SK-N-SH treated with all-trans-retinoic acid at 6 μM for 48 hours (cell line): ENCODE results near the gene SUN5.

ENCODE experiments used
- ATAC-seq: fragments of 200-7000 bp; cut with Tn5 transposase; 3 replicates; pipeline ENCODE4 v1.9.1; 2020; ENCODE audit warnings: mild to moderate bottlenecking, moderate library complexity
- CREB5 ChIP-seq: fragments of 250-450 bp; sonication (Bioruptor Pico); IDR thresholded peaks from 2 replicates; pipeline ENCODE4 v1.5.1; 2020; ENCODE audit warnings: low read depth, mild to moderate bottlenecking, moderate library complexity
- CSDC2 ChIP-seq: fragments of 250-450 bp; sonication (Bioruptor Pico); IDR thresholded peaks from 2 replicates; pipeline ENCODE4 v1.5.0; 2020; ENCODE audit warnings: mild to moderate bottlenecking, moderate library complexity
- GLIS3 ChIP-seq: fragments of 250-450 bp; sonication (Bioruptor Pico); IDR thresholded peaks from 2 replicates; pipeline ENCODE4 v1.5.0; 2020; ENCODE audit warnings: mild to moderate bottlenecking, moderate library complexity
- OSR1 ChIP-seq: fragments of 250-450 bp; sonication (Bioruptor Pico); IDR thresholded peaks from 2 replicates; pipeline ENCODE4 v1.8.0; 2022; ENCODE audit warnings: moderate library complexity, mild to moderate bottlenecking, inconsistent platforms
- PATZ1 ChIP-seq: fragments of 250-450 bp; sonication (Bioruptor Pico); IDR thresholded peaks from 2 replicates; pipeline ENCODE4 v1.8.0; 2020; ENCODE audit warnings: mild to moderate bottlenecking, moderate library complexity, borderline replicate concordance
- POU6F1 ChIP-seq: fragments of 250-450 bp; sonication (Bioruptor Pico); IDR thresholded peaks from 2 replicates; pipeline ENCODE4 v1.8.0; 2021; ENCODE audit warnings: low read depth, mild to moderate bottlenecking, moderate library complexity, borderline replicate concordance
- PPARA ChIP-seq: fragments of 250-450 bp; sonication (Bioruptor Pico); IDR thresholded peaks from 2 replicates; pipeline ENCODE4 v1.5.0; 2020; ENCODE audit warnings: mild to moderate bottlenecking, borderline replicate concordance
- TOX ChIP-seq: fragments of 250-450 bp; sonication (Bioruptor Pico); IDR thresholded peaks from 2 replicates; pipeline ENCODE4 v1.8.0; 2021; ENCODE audit warnings: mild to moderate bottlenecking, moderate library complexity, borderline replicate concordance
- ZFP3 ChIP-seq: fragments of 250-450 bp; sonication (Bioruptor Pico); IDR thresholded peaks from 2 replicates; pipeline ENCODE4 v1.5.0; 2020; ENCODE audit warnings: mild to moderate bottlenecking, moderate library complexity
- ZFP30 ChIP-seq: fragments of 450-650 bp; formaldehyde crosslinking; IDR thresholded peaks from 2 replicates; pipeline ENCODE4 v1.5.0; 2022; ENCODE audit warnings: mild to moderate bottlenecking, moderate library complexity
- ZNF565 ChIP-seq: fragments of 450-650 bp; formaldehyde crosslinking; conservative IDR thresholded peaks from 2 replicates; pipeline ENCODE4 v1.5.0; 2020; ENCODE audit warnings: low read depth, mild to moderate bottlenecking, moderate library complexity
- ZNF70 ChIP-seq: fragments of 450-650 bp; formaldehyde crosslinking; IDR thresholded peaks from 2 replicates; pipeline ENCODE4 v1.5.0; 2020; ENCODE audit warnings: mild to moderate bottlenecking, moderate library complexity
- ZNF8 ChIP-seq: fragments of 450-650 bp; formaldehyde crosslinking; IDR thresholded peaks from 2 replicates; pipeline ENCODE4 v1.5.0; 2020; ENCODE audit warnings: mild to moderate bottlenecking, moderate library complexity
- TF ChIP-seq, protein P1 (sequence below): fragments of 250-450 bp; sonication (Bioruptor Pico); IDR thresholded peaks from 2 replicates; pipeline ENCODE4 v1.5.0; 2020; ENCODE audit warnings: mild to moderate bottlenecking, moderate library complexity

SUN5 gene

GRCh38 chr20:32969356-32970114 is 34.7 kb downstream of the SUN5 start (continued):
- no peak for TF ChIP-seq ZNF70 (CRISPR knock-in tag)
- TF ChIP-seq, all 23 proteins: peak for 0

DNA sequence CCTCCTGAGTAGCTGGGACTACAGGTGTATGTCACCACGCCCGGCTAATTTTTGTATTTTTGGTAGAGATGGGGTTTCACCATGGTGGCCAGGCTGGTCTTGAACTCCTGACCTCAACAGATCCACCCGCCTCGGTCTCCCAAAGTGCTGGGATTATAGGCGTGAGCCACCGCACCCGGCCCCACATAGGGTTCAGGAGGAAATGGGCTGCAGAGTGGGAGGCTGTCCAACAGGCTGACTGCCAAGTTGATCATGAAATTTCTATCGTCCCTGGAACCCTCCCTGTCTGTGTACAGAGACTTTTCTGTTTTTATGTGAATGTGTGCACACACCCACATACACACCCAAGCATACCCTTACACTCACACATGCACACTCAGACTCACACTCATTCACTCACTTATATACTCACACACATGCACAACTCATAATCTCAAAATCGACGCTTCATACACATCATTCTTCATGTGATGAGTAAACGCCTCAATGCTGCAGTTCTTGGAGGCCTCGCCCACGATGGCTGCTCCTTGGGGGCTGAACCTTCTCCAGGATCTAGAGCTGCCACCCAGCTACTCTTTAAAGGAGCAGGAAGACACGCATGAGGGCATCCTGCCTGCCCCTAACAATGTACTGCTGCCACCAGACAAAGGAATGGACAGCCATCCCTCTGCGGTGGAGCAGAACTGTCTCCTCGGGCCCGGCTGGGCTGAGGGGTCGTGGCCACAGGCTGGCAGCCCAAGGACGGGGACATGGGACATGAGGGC is 35.6 kb downstream of the SUN5 start:
- no peak for ATAC-seq
- TF ChIP-seq ZNF8 (CRISPR knock-in tag) (no peak), CSDC2 (CRISPR knock-in tag) (no peak), PATZ1 (CRISPR knock-in tag) (no peak), CREB5 (CRISPR knock-in tag) (no peak), OSR1 (no peak), TOX (CRISPR knock-in tag) (no peak), PPARA (CRISPR knock-in tag) (no peak), ZFP3 (CRISPR knock-in tag) (no peak), GLIS3 (no peak)

DNA sequence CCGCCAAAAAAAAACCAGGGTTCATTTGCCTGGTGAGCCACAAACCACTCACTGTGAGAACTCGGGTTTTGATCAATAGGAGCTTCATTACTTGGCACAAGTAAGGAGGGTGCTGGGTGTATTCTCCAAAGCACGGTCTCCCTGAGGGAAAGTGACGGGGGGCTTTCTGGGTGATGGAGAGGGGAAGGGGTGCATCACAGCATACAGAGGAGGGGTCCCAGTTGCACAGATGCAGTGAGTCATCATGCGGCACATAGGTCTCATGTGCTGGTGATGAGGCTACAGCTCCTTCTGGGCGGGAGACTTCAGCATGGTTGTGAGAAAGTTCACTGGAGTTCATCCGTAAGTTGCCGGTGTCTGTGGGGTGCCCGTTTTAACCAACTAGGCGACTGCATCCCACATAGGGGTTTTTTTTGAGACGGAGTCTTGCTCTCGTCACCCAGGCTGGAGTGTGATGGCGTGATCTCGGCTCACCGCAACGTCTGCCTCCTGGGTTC is 36.2 kb downstream of the SUN5 start:
- ATAC-seq: no peak
- no peak for TF ChIP-seq TOX (CRISPR knock-in tag)
- TF ChIP-seq ZFP30 (CRISPR knock-in tag): no peak
- no peak for TF ChIP-seq POU6F1 (CRISPR knock-in tag)
- TF ChIP-seq GLIS3: no peak
- no peak for TF ChIP-seq CSDC2 (CRISPR knock-in tag)
- no peak for TF ChIP-seq ZNF565 (CRISPR knock-in tag)
- TF ChIP-seq ZFP3 (CRISPR knock-in tag): no peak
- no peak for TF ChIP-seq OSR1
- TF ChIP-seq ZNF70 (CRISPR knock-in tag): no peak
- TF ChIP-seq, all 23 proteins: peak for 0

GRCh38 chr20:32966881-32967781 is 37.1 kb downstream of the SUN5 start:
- no peak for ATAC-seq
- TF ChIP-seq OSR1 (no peak), CREB5 (CRISPR knock-in tag) (no peak), GLIS3 (no peak), PATZ1 (CRISPR knock-in tag) (no peak), TOX (CRISPR knock-in tag) (no peak), ZNF565 (CRISPR knock-in tag) (no peak)
- TF ChIP-seq, protein P1, sequence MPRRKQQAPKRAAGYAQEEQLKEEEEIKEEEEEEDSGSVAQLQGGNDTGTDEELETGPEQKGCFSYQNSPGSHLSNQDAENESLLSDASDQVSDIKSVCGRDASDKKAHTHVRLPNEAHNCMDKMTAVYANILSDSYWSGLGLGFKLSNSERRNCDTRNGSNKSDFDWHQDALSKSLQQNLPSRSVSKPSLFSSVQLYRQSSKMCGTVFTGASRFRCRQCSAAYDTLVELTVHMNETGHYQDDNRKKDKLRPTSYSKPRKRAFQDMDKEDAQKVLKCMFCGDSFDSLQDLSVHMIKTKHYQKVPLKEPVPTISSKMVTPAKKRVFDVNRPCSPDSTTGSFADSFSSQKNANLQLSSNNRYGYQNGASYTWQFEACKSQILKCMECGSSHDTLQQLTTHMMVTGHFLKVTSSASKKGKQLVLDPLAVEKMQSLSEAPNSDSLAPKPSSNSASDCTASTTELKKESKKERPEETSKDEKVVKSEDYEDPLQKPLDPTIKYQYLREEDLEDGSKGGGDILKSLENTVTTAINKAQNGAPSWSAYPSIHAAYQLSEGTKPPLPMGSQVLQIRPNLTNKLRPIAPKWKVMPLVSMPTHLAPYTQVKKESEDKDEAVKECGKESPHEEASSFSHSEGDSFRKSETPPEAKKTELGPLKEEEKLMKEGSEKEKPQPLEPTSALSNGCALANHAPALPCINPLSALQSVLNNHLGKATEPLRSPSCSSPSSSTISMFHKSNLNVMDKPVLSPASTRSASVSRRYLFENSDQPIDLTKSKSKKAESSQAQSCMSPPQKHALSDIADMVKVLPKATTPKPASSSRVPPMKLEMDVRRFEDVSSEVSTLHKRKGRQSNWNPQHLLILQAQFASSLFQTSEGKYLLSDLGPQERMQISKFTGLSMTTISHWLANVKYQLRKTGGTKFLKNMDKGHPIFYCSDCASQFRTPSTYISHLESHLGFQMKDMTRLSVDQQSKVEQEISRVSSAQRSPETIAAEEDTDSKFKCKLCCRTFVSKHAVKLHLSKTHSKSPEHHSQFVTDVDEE (CRISPR knock-in tag): no peak
